Measurements from ENCODE around the gene RPS6KA6. TPM values are rescaled to one million over a fixed set of nuclear protein-coding genes. Genes with fewer than 3 reads are reported as not detected.

The RPS6KA6 gene
- total and polyA plus RNA-seq, 2 experiments from 2014 or later = 3.6 to 14.0 TPM

- TF ChIP-seq ZNF462 (CRISPR knock-in tag; IDR thresholded peaks at IDR 0.05) (no peak), CREB1 (CRISPR knock-in tag; IDR thresholded peaks at IDR 0.05; ENCODE audit: low read depth) (no peak), ETS1 (IDR thresholded peaks at IDR 0.05) (no peak), JUNB (IDR thresholded peaks at IDR 0.05; ENCODE audit: unreplicated experiment) (no peak)
These were observed 12.7 kb downstream of the RPS6KA6 start (continued) for GRCh38 chrX:84175274-84175673.

DNA sequence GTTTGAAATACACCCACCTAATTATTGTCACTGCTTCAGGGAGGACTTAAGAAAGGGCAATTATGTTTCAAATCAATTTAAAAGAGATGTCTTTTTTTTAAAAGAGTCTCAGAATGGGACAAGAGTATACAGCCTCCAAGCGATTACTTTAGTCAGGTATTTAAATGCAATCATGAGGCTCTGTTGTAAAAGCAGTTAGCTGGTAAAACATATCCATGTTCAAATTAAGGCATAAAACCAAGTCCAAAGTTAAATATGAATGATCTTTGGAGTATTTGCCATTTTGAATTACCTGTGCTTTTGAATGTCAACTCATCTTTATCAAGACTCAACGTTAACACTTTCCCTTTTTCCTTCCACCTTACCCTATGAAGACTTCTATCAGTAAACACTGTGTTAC, 13.7 kb downstream of the RPS6KA6 start:
- TF ChIP-seq NANOG (IDR thresholded peaks at IDR 0.05; ENCODE audit: borderline replicate concordance) (no peak), EZH2 (IDR thresholded peaks at IDR 0.05; ENCODE audit: low read depth, unreplicated experiment) (no peak), ZNF462 (CRISPR knock-in tag; IDR thresholded peaks at IDR 0.05) (no peak)
- no peak overlapping the region for H3K27ac Mint-ChIP-seq
- 0 out of 3 replicates have a peak, but pooled peaks cover 2% of the 10 kb centered on the region for H3K4me1 Mint-ChIP-seq
- H3K79me2 ChIP-seq (replicated peaks; ENCODE audit: insufficient read depth) = peaks cover 15% of the 10 kb centered on the region
- no peaks in the 10 kb centered on the region; the same call in 2 of the 3 replicates for H3K36me3 Mint-ChIP-seq (ENCODE audit: low read depth)
- DNase-seq (ENCODE audit: low spot score) (no peak), ATAC-seq (no peak)
- no peaks in the 10 kb centered on the region; the same call in 1 of the 2 replicates for H4K20me1 ChIP-seq (replicated peaks; ENCODE audit: insufficient read depth)
- no peak overlapping the region for H3K4me2 ChIP-seq
- no peaks in the 10 kb centered on the region for H3K27me3 ChIP-seq (ENCODE audit: insufficient read depth)
- no peaks in the 10 kb centered on the region for H3K9me2 ChIP-seq (ENCODE audit: insufficient read depth)
- H3K9me3 Mint-ChIP-seq = no peaks in the 10 kb centered on the region
- no peaks in the 10 kb centered on the region for H3K36me3 ChIP-seq (ENCODE audit: insufficient read depth)
- no peak overlapping the region for H3K4me3 Mint-ChIP-seq
- H3K27ac ChIP-seq (ENCODE audit: low read depth) = no peak overlapping the region
- H3K27me3 Mint-ChIP-seq (ENCODE audit: insufficient read depth, low read depth, poor library complexity) = peaks cover 5% of the 10 kb centered on the region
- H3K4me1 ChIP-seq (ENCODE audit: insufficient read depth) = peaks cover 8% of the 10 kb centered on the region; the same call in 1 of the 2 replicates
- no peaks in the 10 kb centered on the region for H3F3A ChIP-seq (replicated peaks; ENCODE audit: low read depth)
- no peak overlapping the region for H2AFZ ChIP-seq
- no peak overlapping the region for H3K4me3 ChIP-seq
